Measurements from ENCODE around the gene IRF7.

GRCh38 chr11:584287-584686 lies 31.5 kb downstream of the IRF7 start:
- TF ChIP-seq ESRRA (IDR thresholded peaks at IDR 0.05; ENCODE audit: borderline replicate concordance, low read length) (no peak), CTCF (IDR thresholded peaks at IDR 0.05) (no peak), KDM1A (IDR thresholded peaks at IDR 0.05; ENCODE audit: low read depth) (no peak), PHF8 (IDR thresholded peaks at IDR 0.05; ENCODE audit: borderline replicate concordance, low read depth) (no peak), ZNF302 (CRISPR knock-in tag; IDR thresholded peaks at IDR 0.05) (no peak), MYC (IDR thresholded peaks at IDR 0.05; ENCODE audit: borderline replicate concordance, low read length) (no peak)

Measured in A549 (cell line).